ENCODE results near the gene TRDMT1.

The TRDMT1 gene, protein sequence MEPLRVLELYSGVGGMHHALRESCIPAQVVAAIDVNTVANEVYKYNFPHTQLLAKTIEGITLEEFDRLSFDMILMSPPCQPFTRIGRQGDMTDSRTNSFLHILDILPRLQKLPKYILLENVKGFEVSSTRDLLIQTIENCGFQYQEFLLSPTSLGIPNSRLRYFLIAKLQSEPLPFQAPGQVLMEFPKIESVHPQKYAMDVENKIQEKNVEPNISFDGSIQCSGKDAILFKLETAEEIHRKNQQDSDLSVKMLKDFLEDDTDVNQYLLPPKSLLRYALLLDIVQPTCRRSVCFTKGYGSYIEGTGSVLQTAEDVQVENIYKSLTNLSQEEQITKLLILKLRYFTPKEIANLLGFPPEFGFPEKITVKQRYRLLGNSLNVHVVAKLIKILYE

DNA sequence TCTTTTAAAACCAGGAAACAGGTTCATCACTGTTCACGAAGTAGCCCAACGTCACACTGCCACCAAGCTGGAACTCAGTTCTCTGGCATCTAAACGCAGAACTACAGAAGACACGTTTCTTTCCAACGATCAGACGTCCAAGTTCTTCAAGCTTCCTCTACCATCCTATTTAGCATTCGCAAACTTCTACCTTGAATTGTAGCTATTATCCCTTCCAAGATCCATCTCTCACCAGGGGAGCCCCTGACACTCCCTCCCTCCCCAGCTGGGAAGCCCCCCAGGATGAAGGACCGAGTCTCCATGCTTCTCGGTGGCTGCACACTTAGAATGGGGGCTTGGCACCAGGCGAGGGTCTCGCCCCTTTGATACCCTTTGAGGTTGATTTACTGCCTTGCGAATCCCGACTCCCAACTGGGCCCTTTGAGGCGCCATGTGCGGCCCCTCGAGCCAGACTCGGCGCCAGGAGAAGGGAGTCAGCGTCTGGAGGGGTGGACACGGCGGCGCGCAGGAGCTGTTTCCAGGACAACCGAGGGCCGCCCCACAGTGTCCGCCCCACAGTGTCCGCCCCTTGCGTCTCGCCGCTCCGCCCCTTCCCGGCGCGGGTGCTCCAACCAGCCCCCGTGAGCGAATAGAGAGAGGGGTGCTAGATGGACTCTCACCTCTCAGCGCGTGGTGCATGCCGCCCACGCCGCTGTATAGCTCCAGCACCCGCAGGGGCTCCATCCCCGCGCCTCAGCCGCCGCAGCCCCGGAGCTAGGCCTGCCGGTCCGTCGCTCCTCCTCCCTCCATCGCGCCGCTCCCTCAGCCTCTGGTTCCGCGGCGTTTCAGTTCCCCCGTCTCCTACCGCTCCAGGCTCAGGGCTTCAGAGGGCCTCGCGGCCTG lies at the start of gene TRDMT1:
TRDMT1 (minus strand) TSS at position 761 of the 882 bp plus-strand sequence; CDS start at position 723, 38 bp downstream.
- DNase-seq, result no peak

DNA sequence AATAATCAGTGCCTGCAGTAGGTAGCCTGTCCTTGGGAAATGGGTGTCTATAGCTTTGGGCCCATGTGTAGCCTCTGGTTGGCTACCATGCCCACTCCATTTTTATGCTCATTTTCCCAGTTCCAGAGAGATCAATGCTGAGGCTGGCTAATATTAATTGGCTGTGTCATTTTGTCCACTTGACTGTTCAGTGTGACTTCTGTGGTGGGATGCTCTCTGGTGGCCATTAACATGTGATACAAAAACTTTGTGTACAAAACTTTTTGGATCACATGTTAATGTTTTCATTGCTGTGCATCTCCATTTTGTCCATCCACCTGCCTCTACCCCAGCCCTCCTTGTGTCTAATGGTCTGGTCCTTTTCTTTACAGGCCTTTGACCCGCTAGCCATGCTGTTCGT lies 49.3 kb upstream of the TRDMT1 start:
- no peak for DNase-seq

DNA sequence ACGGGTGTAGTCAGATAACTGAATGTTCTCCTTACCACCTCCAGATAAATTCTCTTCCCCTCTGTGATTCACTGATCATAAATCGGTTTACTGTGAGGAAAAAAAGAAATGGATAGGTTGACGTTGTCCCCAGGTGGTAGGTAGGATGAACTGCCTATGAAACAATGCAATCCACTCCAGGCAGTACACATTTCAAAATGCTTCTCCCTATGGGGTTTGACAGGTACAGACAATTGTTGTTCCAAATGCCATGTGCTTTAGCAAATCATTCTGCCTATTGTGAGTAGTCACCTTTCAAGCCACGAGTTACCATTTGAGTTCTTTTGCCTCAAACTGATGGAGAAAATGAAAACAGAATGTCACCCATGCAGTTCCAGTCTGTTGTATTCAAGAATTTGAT lies 48.3 kb upstream of the TRDMT1 start:
- DNase-seq, result no peak

DNA sequence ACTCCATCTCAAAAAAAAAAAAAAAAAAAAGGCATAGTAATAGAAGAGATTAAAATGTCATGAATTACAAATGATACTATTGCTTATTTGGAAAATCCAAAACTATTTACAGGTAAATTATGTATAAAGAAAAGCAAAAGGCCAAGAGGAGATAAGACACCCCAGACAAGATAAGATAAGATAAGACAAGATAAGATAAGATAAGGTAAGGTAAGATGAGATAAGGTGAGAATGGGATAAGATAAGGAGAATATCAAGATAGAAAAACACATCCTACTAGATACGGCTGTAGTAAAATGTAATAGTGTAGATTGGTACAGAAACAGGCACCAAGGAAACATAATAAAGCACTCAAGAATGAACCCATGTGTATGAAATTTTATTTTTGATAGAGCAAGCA lies 47.5 kb upstream of the TRDMT1 start:
- no peak for DNase-seq

DNA sequence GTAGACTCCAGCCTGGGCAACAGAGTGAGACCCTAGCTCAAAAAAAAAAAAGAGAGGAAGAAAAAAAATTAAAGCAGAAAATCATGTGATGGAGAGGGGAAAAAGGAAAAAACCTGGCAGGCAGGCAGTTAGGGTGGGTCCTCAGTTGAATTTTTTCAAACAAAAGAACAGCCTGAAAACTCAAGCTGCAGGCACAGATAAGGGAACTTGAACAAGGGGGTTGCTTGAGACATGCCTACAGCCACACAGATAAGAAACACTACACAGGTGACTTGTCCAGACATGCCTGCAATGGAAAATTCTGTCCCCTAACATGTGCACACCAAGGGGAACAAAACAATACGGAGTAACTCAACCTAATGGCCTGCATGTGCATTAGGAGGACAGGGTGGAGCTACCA lies 45.7 kb upstream of the TRDMT1 start:
- DNase-seq, result no peak

DNA sequence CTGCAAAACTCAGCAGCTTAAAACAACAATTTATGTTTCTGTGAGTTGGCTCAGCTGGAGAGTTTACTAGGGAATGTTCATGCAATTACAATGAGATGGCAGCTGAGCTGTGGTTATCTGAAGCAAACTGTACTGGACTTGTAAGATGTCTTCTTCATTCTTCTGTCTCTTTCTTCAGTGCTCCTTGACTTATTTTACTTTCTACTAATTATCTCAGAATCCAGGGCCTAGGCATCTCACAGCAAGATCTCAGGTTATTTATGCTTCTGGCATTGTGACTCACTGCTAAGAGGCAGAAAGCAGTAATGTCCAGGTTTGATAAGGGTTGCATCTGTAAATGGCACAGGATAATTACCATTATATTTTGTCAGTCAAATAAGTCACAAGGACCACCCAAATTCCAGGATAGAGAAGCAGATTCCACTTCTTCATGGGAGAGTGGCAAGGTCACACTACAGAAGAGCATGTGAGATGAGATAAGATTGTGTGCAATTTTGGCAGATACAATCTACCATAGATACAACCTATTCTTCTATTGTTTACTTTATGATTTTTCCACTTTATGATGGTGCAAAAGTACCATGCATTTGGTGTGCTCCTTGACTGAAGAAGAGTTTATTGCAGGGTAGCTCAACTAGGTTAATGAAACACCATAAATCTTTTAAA lies 43.4 kb upstream of the TRDMT1 start:
- DNase-seq, result no peak

DNA sequence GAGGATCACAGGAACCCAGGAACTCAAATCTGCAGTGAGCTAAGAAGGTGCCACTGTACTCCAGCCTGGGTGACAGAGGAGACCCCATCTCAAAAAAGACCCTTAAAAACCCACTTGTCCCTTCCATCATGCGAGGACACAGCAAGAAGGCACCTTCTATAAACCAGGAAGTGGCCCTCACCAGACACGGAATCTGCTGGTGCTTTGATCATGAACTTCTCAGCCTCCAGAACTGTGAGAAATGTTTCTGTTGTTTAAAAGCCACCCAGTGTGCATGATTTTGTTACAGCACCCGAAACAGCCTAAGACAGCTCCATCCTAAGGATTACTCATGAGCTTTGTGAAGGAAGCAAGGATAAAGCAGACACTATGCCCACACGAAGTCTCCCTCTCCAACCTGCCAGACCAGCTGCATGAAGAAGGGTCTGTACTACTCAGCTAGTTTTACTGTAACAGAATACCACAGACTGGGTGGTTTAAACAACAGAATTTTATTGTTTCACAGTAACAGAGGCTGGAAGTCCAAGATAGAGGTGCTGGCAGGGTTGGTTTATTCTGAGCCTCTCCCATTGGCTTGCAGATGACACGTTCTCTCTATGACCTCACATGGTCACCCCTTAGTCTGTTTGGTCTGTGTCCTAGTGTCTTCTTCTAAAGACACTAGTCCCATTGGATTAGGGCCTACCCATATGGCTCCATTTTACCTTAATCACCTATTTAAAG lies 40.3 kb upstream of the TRDMT1 start:
- DNase-seq, result no peak

DNA sequence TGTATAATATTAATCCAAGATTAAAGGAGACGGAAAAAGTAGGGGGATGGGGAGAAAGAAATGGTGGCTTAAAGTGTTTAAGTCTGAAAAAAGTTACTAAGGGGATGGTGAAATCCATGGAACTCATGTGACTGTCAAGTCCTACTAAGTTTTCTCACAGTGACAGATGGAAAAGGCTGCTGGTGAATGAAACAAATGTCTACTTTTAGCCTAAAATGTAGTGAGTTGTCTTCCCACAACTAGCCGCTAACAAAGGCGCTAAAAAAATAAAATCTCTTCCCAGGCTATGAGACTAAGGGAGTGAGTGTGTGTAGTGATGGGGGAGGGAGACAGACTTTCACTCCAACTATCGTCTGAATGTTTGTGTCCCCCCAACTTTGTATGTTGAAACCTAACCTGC lies 39.1 kb upstream of the TRDMT1 start:
- no peak for DNase-seq

DNA sequence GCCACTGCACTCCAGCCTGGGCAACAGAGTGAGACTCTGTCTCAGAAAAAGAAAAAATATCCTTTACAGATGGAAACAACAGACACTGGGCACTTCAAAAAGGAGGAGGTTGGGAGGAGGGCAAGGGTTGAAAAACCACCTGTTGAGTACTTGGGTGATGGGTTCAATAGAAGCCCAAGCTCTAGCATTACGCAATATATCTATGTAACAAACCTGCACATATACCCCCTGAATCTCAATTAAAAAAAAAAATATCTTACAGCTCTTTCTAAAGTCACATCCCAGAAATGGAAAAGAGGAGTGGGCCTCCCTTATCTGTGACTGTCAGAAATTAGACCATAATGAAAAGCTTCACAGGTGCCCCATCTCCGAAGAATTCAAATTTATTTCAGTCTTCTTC lies 38.6 kb upstream of the TRDMT1 start:
- no peak for DNase-seq

DNA sequence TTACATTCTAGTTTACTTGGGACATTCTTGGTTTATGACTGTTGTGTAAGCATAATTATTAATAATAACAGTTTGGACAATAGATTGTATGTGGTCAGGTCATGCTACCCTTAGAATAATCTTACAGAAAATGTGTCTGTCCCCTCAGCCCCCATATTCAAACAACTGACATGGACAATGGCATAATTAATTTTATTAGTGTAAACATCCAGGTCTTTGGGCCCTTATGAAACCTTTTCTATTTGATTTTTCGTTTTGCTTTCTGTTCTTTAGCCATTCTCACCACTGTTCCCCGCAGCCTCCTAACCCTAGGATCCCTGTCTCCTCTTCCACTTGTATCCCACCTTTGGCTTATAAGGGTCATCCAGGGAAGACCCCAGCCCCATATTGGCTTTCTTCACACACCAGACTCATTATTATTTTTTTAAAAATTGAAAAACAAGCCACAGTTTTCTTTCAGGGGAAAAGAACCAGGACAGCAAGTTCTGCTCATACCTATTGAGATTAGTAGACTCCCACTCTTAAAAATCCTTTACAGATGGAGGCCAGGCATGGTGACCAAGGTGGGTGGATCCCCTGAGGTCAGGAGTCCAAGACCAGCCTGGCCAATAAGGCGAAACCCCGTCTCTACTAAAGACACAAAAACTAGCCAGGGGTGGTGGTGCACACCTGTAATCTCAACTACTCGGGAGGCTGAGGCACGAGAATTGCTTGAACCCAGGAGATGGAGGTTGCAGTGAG lies 38.0 kb upstream of the TRDMT1 start:
- no peak for DNase-seq

DNA sequence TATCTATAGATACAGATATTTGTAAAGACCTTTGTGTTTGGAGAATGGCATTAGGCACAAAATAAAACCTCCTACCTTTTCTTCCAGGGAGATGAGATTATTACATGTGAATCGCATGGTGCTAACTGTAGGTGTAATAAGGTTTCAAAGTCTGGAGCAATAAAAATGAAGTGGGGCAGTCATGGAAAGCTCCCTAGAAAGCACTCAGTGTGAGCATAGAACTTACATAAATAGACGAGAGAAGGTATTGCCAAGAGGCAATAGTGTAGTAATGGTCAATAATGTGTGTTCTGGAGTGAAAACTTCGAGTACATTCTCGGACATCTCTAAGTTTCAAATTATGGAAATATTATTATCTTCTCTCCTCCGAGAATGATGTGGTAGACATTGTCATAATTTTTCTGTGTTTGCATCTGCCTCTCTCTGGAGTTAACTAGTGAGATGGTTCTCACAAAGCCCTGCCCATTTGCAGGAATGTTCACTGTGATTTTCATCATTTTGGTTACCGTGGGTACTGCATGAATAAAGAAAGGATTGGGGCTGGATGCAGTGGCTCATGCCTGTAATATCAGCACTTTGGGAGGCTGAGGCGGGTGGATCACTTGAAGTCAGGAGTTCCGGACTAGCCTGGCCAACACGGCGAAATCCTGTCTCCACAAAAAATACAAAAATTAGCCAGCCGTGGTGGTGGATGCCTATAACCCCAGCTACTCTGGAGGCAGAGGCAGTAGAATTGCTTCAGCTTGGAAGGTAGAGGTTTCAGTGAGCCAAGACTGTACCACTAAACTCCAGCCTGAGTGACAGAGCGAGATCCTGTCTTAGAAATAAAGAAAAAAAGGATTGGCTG lies 37.2 kb upstream of the TRDMT1 start:
- no peak for DNase-seq

DNA sequence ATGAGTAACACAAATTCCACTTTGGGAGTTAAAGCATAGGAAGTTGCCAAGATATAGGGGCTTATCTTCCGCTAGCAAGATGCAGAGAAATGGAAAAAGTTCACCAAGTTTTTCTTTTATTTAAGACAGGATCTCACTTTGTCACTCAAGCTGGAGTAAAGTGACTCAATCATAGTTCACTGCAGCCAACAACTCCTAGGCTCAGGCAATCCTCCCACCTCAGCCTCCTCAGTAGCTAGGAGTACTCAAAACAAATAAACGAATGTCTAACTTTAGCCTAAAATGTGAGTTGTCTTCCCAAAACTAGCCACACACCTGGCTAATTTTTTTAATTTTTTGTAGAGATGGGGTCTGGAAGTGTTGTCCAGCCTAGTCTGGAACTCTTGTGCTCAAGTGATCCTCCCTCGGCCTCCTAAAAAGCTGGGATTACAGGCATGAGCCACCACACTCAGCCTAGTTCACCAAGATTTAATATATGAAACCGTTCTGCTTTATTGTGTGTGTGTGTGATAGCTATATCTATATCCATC lies 36.5 kb upstream of the TRDMT1 start:
- no peak for DNase-seq

DNA sequence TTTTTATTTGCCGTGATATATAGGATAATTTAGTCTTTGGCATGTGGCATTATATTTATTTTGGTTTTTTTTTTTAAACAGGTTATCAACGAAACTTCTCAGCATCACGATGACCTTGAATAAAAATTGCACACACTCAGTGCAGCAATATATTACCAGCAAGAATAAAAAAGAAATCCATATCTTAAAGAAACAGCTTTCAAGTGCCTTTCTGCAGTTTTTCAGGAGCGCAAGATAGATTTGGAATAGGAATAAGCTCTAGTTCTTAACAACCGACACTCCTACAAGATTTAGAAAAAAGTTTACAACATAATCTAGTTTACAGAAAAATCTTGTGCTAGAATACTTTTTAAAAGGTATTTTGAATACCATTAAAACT lies 35.7 kb upstream of the TRDMT1 start:
- no peak for DNase-seq

DNA sequence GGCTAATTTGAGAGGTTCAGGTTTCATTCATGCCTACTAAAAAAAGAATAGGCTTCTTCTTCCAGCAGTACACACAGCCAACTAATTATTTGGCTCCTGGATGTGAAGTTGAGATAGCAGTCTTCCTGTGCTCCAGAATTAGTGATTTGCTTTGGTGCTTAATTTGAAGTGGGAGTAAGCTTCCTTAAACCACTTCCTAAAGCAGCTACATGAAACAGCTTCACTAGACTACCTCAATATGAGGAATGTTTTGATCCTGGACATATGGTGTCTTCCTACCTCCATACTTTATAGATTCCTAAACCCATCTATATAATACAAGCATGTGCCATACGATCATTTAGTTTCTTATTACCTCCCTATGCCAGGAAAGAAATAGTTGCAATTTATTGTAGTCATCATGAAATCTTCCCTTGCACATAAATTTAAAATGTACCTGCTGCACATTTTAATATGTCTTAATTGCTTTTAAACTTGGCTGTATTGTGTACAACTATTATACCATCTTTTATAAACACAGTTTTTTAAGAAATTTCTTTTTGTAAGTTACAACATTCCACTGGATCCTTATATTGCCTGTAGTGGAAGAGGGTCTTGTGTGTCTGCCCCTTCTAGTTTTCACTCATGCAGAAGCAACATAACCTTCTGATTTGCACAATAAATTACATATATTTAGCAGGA lies 35.1 kb upstream of the TRDMT1 start:
- no peak for DNase-seq

DNA sequence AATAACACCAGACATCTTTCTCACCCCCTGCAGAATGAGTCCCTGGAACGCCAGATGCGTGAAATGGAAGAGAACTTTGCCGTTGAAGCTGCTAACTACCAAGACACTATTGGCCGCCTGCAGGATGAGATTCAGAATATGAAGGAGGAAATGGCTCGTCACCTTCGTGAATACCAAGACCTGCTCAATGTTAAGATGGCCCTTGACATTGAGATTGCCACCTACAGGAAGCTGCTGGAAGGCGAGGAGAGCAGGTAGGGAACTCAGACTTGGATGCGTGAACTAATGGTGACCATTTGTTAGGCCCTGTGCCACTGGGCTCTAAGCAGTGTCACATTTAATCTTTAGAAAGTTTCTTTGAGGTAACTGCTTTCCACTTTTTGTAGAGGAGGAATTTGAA lies 33.7 kb upstream of the TRDMT1 start:
- no peak for DNase-seq

DNA sequence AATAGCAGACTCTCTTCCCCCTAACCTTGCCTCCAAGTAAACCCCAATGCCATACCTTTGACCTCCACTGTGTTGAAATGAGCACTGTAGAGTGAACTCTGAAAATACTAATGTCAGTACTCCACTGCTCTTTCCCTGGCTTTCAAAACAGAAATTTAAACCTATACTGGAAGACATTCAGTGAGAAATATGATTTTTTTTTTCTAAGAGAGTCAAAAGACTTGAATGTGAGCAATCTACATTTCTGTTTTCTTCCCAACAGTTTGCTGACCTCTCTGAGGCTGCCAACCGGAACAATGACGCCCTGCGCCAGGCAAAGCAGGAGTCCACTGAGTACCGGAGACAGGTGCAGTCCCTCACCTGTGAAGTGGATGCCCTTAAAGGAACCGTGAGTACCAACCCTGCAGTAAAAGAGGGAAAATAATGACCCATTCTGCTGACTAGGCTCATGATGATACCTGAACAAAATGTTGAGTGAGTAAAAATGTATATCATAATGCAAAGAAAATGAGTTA lies 33.0 kb upstream of the TRDMT1 start:
- no peak for DNase-seq

DNA sequence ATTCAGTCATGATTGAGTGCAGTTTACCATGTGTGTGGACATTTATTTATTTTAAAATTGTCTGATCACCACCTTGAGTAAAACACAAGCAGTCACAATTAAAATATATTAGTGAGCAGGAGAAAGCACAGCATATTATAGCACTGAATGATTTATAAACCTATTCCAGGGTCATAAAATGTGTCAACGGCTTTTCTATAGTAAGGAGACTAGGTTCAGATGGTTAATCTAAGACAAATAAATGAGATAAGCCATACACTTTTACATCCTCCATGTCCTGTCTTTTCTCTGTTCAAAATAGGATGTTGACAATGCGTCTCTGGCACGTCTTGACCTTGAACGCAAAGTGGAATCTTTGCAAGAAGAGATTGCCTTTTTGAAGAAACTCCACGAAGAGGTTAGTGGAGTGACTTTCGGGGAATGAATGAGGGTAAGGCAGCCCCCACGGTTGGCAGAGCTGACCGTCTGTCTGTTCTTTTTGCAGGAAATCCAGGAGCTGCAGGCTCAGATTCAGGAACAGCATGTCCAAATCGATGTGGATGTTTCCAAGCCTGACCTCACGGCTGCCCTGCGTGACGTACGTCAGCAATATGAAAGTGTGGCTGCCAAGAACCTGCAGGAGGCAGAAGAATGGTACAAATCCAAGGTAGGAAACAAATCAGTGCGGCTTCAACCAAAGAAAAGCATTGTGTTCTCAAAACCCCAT lies 32.0 kb upstream of the TRDMT1 start:
- DNase-seq, result no peak

DNA sequence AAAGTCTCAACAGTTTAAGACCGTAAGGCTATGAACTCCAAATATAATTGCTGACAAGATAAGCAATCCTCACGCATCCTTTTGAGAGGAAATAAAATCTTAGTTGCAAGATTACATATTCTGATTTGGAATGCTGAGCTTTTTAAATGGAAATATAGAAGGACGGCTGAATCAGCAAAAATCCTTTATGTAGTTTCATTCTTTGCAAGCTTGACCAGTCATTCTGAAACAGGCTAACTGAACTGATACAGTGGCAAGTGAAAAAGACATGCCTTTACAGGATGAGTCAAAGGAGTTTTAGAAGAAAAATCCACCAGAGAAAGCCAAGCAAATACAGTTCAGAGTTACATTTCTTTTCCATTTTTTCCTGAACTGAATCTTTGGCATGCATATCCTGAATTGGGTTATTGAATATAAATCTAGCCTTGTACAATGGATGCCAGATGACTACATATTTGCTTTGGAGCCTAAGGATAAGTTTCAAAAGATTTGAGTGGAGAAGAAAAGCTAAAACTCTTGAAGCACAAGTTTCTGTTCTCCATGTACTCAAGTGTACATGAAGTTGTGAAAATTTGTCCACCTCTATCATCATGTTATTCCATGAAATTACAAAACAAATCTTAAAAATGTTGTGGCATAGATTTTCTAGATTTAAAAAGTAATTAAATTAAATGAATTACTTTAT lies 30.9 kb upstream of the TRDMT1 start:
- DNase-seq, result no peak

DNA sequence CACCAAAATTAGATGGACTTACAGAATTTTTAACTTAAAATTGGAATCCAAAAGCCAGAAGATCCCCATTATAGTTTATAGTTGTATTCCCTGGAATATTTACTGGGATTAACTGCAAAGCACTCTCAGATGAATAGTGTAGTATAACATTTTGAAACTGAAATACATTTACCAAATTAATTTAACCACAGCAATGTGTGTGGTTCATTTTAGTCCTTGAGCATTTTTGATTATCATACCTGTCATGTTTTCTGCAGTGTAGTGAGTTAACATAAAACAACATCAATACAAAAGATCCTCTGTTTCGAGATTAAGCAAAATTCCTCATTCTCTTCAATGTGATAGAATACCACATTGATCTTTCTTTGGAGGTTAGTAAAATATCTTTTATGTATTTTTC lies 30.3 kb upstream of the TRDMT1 start:
- DNase-seq, result no peak
